ENCODE data around the gene SNRPD1. TPM values are rescaled to one million over a fixed set of nuclear protein-coding genes. Genes with fewer than 3 reads are reported as not detected.
A peak's percentile ranks its signal among the peaks of the same experiment; 100 is the strongest.

Gene SNRPD1
- total RNA-seq, 2 experiments from 2014 or later, result 153 to 164 TPM

GRCh38 chr18:21678859-21679258, 66.7 kb downstream of the SNRPD1 start:
- POLR2A ChIA-PET, result interaction anchor here (0.6 to 0.9 kb wide), 2 partner anchors 26 to 72 kb away, joined by 3 read pairs; partner anchors contain the start of gene ABHD3
- Mint-ChIP-seq H3K27ac (no peak overlapping the region), H3K36me3 (peaks cover 3% of the 10 kb centered on the region), H3K27me3 (no peaks in the 10 kb centered on the region), H3K9me3 (no peaks in the 10 kb centered on the region), H3K4me3 (no peak overlapping the region), H3K4me1 (ENCODE audit: low read depth) (peaks cover 14% of the 10 kb centered on the region)
- DNase-seq, result no peak
- intact Hi-C loops (cut with micrococcal nuclease), result no loop called here
- CTCF ChIA-PET, result interaction anchor here (1.6 kb wide), 1 partner anchor 78 kb away, joined by 3 read pairs; no protein-coding TSS in a partner anchor

GRCh38 chr18:21680161-21680560, 68.0 kb downstream of the SNRPD1 start:
- H3K4me1 Mint-ChIP-seq (ENCODE audit: low read depth), result peaks cover 20% of the 10 kb centered on the region
- intact Hi-C loops (cut with micrococcal nuclease), result loop anchor here (10.0 kb wide), 1 partner anchor 175 kb away; no protein-coding TSS in a partner anchor
- CTCF ChIA-PET, result no interaction called here
- no peak overlapping the region for H3K27ac Mint-ChIP-seq
- POLR2A ChIA-PET, result interaction anchor here (0.6 to 1.0 kb wide), 3 partner anchors 25 to 91 kb away, joined by 3 to 4 read pairs (median 3); partner anchors contain the start of gene ABHD3
- H3K27me3 Mint-ChIP-seq, result no peaks in the 10 kb centered on the region
- H3K9me3 Mint-ChIP-seq, result no peaks in the 10 kb centered on the region
- H3K4me3 Mint-ChIP-seq, result no peak overlapping the region
- H3K36me3 Mint-ChIP-seq, result peaks cover 6% of the 10 kb centered on the region
- DNase-seq, result peak; percentile 18

- ChIA-PET CTCF (interaction anchor here (0.6 to 1.5 kb wide), 6 partner anchors 17 to 172 kb away, joined by 3 to 7 read pairs (median 5); partner anchors contain the start of genes MIB1 and SNRPD1), POLR2A (interaction anchor here (0.6 to 1.4 kb wide), 5 partner anchors 16 to 82 kb away, joined by 4 to 6 read pairs (median 4); partner anchors contain the start of genes ABHD3 and ESCO1)
- Mint-ChIP-seq H3K27me3 (no peaks in the 10 kb centered on the region), H3K27ac (no peak overlapping the region), H3K36me3 (peaks cover 6% of the 10 kb centered on the region), H3K4me3 (no peak overlapping the region), H3K4me1 (ENCODE audit: low read depth) (peaks cover 25% of the 10 kb centered on the region), H3K9me3 (no peaks in the 10 kb centered on the region)
- intact Hi-C loops (cut with micrococcal nuclease), result loop anchor here (1.0 to 10.0 kb wide), 4 partner anchors 21 to 172 kb away; partner anchors contain the start of genes ESCO1 and MIB1
- DNase-seq, result peak; percentile 36
These were observed 70.4 kb downstream of the SNRPD1 start for GRCh38 chr18:21682371-21683051.

Small RNA genes lying within 50 kb of the gene (microRNA-seq; reads per million reads assigned to microRNA genes)
- 1.2 reads per million for gene MIR320C1 (ENCODE audit: borderline microRNAs expressed, borderline number of aligned reads, borderline replicate concordance)

Other genes starting within 250 kb of the SNRPD1 start
- 10 to 100 TPM; 18.6 to 22.0 TPM for gene ESCO1, start 11.6 kb upstream of the SNRPD1 start, total RNA-seq
- gene ABHD3, start 92.5 kb downstream of the SNRPD1 start, total RNA-seq, result 10 to 100 TPM; 18.7 to 22.1 TPM
- gene MIB1, start 128.5 kb downstream of the SNRPD1 start, total RNA-seq, result 10 to 100 TPM; 40.8 to 43.5 TPM